Ovary (tissue), 10 donors: Measurements from ENCODE around the gene ZNF254. TPM values are rescaled to one million over a fixed set of nuclear protein-coding genes. Genes with fewer than 3 reads are reported as not detected.
"Not testable (repeated sequence)": the region's sequence is repeated elsewhere in the genome, so short reads cannot be mapped to it uniquely, and the experiment has no call there.

Experiments used
- DNase-seq, 5 donors: peaks; one replicate each; pipeline ENCODE4 v3.0.0-alpha.2; 2019 to 2020
- H3K27ac ChIP-seq, 2 donors: fragments of 200-600 bp; one replicate each; pipeline versions ENCODE4 v1.5.1 to v1.8.0; 2019 to 2022
- H3K27me3 ChIP-seq: fragments of 200-600 bp; one replicate; pipeline ENCODE4 v1.8.0; 2022
- H3K36me3 ChIP-seq: fragments of 200-600 bp; sonication (generic); one replicate; pipeline ENCODE4 v1.5.1; 2019
- H3K4me1 ChIP-seq: one replicate; pipeline ENCODE4 v1.8.1; 2013; ENCODE audit warnings: mild to moderate bottlenecking, moderate library complexity; ENCODE audit not compliant: insufficient read depth
- H3K4me3 ChIP-seq: fragments of 200-600 bp; sonication (generic); one replicate; pipeline ENCODE4 v1.5.1; 2017
- H3K9me3 ChIP-seq, 2 donors: fragments of 200-600 bp in 1 of 2; sonication (generic) in 1 of 2; one replicate each; pipeline versions ENCODE4 v1.5.1 to v1.8.1; 2013 to 2019; ENCODE audit warnings: mild to moderate bottlenecking in 1 of 2, moderate library complexity in 1 of 2
- CTCF ChIP-seq, 3 donors: fragments of 450-650 bp in 2 of 3; fragments of 200-600 bp in 1 of 3; IDR thresholded peaks; one replicate each; pipeline versions ENCODE4 v1.5.1 to v1.8.0; 2016 to 2022; ENCODE audit warnings: antibody characterized with exemption in 3 of 3, mild to moderate bottlenecking in 1 of 3
- EP300 ChIP-seq: sonication (generic); formaldehyde crosslinking; IDR thresholded peaks from one replicate; pipeline ENCODE4 v1.6.1; 2017; ENCODE audit warnings: antibody characterized with exemption
- POLR2A ChIP-seq: fragments of 450-650 bp; IDR thresholded peaks from one replicate; pipeline ENCODE4 v1.6.1; 2017; ENCODE audit warnings: antibody characterized with exemption, mild to moderate bottlenecking, moderate library complexity
- WGBS, 3 donors: extraction: QIAGEN DNeasy Blood & Tissue Kit in 1 of 3; methylation state at CpG; one replicate each; pipeline versions ENCODE4 v1.1.5 to v1.1.7; 2013 to 2017; 5-methylcytosine and 5-hydroxymethylcytosine counted together
- intact Hi-C, 4 donors: fragments of 100-400 bp; cut with DNase I; formaldehyde crosslinking; loops; one replicate each; pipeline versions ENCODE4 v1.11.0 to v1.15.1; 2022 to 2023
- long read RNA-seq, 3 donors: library from polyadenylated mRNA in 2 of 3; unstranded in 2 of 3; transcript quantifications; one replicate each; pipeline ENCODE4 v2.0.0 and lab custom pipeline, GENCODE V29; 2021 to 2026
- polyA plus RNA-seq, 2 donors: library from polyadenylated mRNA; stranded (reverse); fragments of 200-250 nt in 1 of 2; fragments of 350-450 nt in 1 of 2; fragmentation: Illumina TruSeq in 1 of 2; extraction: RNeasy Lipid Tissue Mini Kit (QIAGEN cat#74804) in 1 of 2; gene quantifications; one replicate each; pipeline ENCODE4 v1.2.3, GENCODE V29; 2013 to 2014
- total RNA-seq, 7 donors: library from RNA; depleted of rRNA in 2 of 7; stranded (reverse); fragments of >200 nt in 2 of 7; fragmentation: NEBNext Ultra II Directional in 3 of 7; extraction: Animal tissue kit (Norgen Biotek cat#: 25700) in 3 of 7; gene quantifications; one replicate each; pipeline versions ENCODE4 v1.1.0 to v1.2.4, GENCODE V29; 2016 to 2023
- donor health status: DM: no; HTN: no; CAD: no; lungs with moderate emphysema.
- donor health status: DM: no; HTN: no; CAD: no.
- donor health status: Bipolar disorder and iron deficiency.
- donor health status: DM: yes; HTN: yes; CAD: no.
- donor health status: DM: no; HTN: no; CAD: no.
- donor health status: DM: yes; HTN: yes; CAD: no.

ZNF254 gene
- 10 to 100 TPM; 17.5 to 30.2 (median 26.4) TPM for total RNA-seq
- polyA plus RNA-seq, result 10 to 100 TPM in 1 of 2 donors, 1 to 10 TPM in 1; 9.5 to 11.8 TPM
- long read RNA-seq, donor 1, full-length matches to known transcripts, result 4 of 19 reads
- long read RNA-seq, donor 1, partial matches to known transcripts, result 3 of 19 reads
- long read RNA-seq, donor 1, other reads (novel, unspliced or antisense), result 12 of 19 reads
- long read RNA-seq, donor 2, transcript ZNF254-202 (4 exons, 3,967 nt), result major isoform, 5 of 6 reads
- long read RNA-seq, donor 2, partial matches to known transcripts, result 0 of 6 reads
- long read RNA-seq, donor 2, other reads (novel, unspliced or antisense), result 0 of 6 reads
- long read RNA-seq, donor 3, full-length matches to known transcripts, result 8 of 30 reads
- long read RNA-seq, donor 3, partial matches to known transcripts, result 1 of 30 reads
- long read RNA-seq, donor 3, other reads (novel, unspliced or antisense), result 21 of 30 reads

- DNase-seq, result peak; percentile 75 to 81 (median 79)
- intact Hi-C loops, result no loop called here
- Histone ChIP-seq H3K9me3 (no peaks in the 10 kb centered on the region), H3K4me1 (peaks cover 3% of the 10 kb centered on the region), H3K4me3 (peak within 1 kb of the TSS; percentile 46), H3K27me3 (no peaks in the 10 kb centered on the region), H3K36me3 (no peaks in the 10 kb centered on the region), H3K27ac (peak within 1 kb of the TSS in 1 of 2 donors; percentile 63)
- no peak for TF ChIP-seq EP300
- TF ChIP-seq POLR2A, result no peak
- TF ChIP-seq CTCF (IDR thresholded peaks at IDR 0.05), result no peak
- 0% methylated on average over 22 to 23 of the region's 23 CpGs for WGBS, 3 donors
Observed at GRCh38 chr19:24086974-24087595, at the start of gene ZNF254. Gene ZNF254 (plus strand): TSS chr19:24087187. CDS start chr19:24087308, 121 bp downstream.

- no peak for DNase-seq
- Histone ChIP-seq H3K9me3 (no peaks in the 10 kb centered on the region), H3K27me3 (no peaks in the 10 kb centered on the region), H3K4me3 (no peak overlapping the region), H3K27ac (no peak overlapping the region), H3K4me1 (peaks cover 3% of the 10 kb centered on the region), H3K36me3 (no peaks in the 10 kb centered on the region)
- WGBS, 3 donors, result 97 to 99% (median 97%) methylated on average over 3 of the region's 3 CpGs
- no peak for TF ChIP-seq CTCF (IDR thresholded peaks at IDR 0.05)
- no peak for TF ChIP-seq POLR2A
- no peak for TF ChIP-seq EP300
- intact Hi-C loops, result no loop called here
Observed at GRCh38 chr19:24040621-24041020, 46.4 kb upstream of the ZNF254 start.

DNA sequence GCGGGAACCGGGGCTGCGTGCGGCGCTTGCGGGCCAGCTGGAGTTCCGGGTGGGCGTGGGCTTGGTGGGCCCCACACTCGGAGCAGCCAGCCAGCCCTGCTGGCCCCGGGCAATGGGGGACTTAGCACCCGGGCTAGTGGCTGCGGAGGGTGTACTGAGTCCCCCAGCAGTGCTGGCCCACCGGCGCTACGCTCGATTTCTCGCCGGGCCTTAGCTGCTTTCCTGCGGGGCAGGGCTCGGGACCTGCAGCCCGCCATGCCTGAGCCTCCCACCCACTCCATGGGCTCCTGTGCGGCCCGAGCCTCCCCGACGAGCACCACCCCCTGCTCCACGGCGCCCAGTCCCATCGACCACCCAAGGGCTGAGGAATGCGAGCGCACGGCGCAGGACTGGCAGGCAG is 45.7 kb upstream of the ZNF254 start:
- H3K27ac ChIP-seq, H3K4me3 ChIP-seq, intact Hi-C loops, H3K9me3 ChIP-seq, H3K27me3 ChIP-seq, H3K4me1 ChIP-seq, H3K36me3 ChIP-seq, DNase-seq: not testable (repeated sequence)
- WGBS, 3 donors, result 95 to 98% (median 96%) methylated on average over 19 to 30 of the region's 32 CpGs

DNA sequence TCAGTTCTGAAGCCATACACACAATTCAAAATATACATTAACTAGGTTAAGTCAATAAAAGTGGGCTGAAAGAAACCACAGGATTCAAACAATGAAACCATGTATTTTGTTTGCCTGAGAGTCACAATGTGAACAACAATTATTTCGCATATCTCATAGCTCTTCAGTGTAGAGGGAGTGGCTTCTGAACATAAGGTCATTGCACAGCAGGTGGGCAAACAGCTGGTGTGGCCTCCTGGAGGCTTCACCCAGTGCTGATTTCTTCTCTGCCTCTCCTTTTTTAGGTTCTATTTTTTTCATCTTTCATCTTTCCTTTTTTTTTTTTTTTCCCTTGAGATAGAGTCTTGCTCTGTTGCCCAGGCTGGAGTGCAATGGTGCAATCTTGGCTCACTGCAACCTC is 40.4 kb upstream of the ZNF254 start:
- Histone ChIP-seq H3K27me3 (no peaks in the 10 kb centered on the region), H3K4me1 (no peaks in the 10 kb centered on the region), H3K36me3 (no peaks in the 10 kb centered on the region), H3K4me3 (no peak overlapping the region), H3K9me3 (no peaks in the 10 kb centered on the region), H3K27ac (no peak overlapping the region)
- TF ChIP-seq EP300 (no peak), POLR2A (no peak), CTCF (IDR thresholded peaks at IDR 0.05) (no peak)
- DNase-seq, result no peak
- WGBS, 3 donors, result 85 to 93% (median 91%) methylated on average over 1 of the region's 1 CpG
- intact Hi-C loops, result no loop called here

DNA sequence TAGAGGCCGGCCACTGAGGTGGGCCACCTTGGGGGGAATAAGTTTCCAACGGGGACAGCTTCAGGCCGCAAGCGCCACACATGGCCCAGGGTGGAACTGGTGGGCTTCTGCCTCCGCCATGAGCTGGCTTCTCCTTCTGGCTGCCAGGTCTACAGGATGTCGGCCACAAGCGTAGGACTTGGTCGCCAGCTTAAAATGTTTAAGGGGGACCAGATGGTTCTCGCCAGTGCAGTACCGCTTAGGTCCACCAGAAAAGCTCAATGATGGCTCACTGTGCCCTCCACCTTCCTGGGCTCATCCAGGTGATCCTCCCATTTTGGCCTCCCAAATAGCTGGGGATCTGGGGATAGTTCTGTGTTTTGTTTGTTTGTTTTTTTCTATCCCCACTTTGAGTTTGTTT is 38.7 kb upstream of the ZNF254 start:
- WGBS, 3 donors, result 94 to 99% (median 98%) methylated on average over 10 of the region's 10 CpGs
- Histone ChIP-seq H3K27ac (no peak overlapping the region), H3K9me3 (no peaks in the 10 kb centered on the region), H3K4me1 (no peaks in the 10 kb centered on the region), H3K36me3 (no peaks in the 10 kb centered on the region), H3K27me3 (no peaks in the 10 kb centered on the region), H3K4me3 (no peak overlapping the region)
- no peak for DNase-seq
- TF ChIP-seq POLR2A (no peak), EP300 (no peak)
- intact Hi-C loops, result no loop called here
